ENCODE data around the gene WDR93.

DNA sequence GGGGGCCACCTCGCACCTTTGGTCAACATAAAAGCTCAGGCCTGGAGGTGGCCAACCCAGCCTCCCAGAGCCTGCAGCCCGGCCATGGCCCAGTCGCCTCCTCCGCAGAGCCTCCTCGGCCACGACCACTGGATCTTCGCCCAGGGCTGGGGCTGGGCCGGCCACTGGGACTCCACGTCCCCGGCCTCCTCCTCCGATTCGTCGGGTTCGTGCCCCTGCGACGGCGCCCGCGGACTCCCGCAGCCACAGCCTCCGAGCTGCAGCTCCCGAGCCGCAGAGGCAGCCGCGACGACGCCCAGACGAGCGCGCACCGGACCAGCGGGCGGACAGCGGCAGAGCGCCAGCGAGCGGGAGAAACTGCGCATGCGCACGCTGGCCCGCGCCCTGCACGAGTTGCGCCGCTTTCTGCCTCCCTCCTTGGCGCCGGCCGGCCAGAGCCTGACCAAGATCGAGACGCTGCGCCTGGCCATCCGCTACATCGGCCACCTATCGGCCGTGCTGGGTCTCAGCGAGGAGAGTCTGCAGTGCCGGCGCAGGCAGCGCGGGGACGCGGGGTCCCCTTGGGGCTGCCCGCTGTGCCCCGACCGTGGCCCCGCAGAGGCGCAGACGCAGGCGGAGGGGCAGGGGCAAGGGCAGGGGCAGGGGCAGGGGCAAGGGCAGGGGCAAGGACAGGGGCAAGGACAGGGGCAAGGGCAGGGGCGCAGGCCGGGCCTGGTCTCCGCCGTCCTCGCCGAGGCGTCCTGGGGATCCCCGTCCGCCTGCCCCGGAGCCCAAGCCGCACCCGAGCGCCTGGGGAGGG lies 85.9 kb downstream of the WDR93 start, which contains the start of gene MESP2:
- no peak for TF ChIP-seq POLR2A (IDR thresholded peaks at IDR 0.05; ENCODE audit: low read depth, low read length)
- no peak for TF ChIP-seq TAF1 (IDR thresholded peaks at IDR 0.05; ENCODE audit: borderline replicate concordance, low read depth, low read length)
